Mucosa of stomach (tissue), 1 donor: ENCODE data around the gene SLC28A1.

Source experiments
- H3K27me3 ChIP-seq: one replicate; pipeline ENCODE4 v1.7.0; 2013; ENCODE audit warnings: mild to moderate bottlenecking, low read length; ENCODE audit not compliant: control insufficient read depth, insufficient read depth
- H3K36me3 ChIP-seq: one replicate; pipeline ENCODE4 v1.7.0; 2013; ENCODE audit warnings: low read length; ENCODE audit not compliant: control insufficient read depth, insufficient read depth
- H3K4me1 ChIP-seq: one replicate; pipeline ENCODE4 v1.7.0; 2013; ENCODE audit warnings: mild to moderate bottlenecking, low read length; ENCODE audit not compliant: control insufficient read depth, insufficient read depth
- H3K4me3 ChIP-seq: one replicate; pipeline ENCODE4 v1.7.0; 2013; ENCODE audit warnings: low read length
- H3K9ac ChIP-seq: one replicate; pipeline ENCODE4 v1.7.0; 2013; ENCODE audit warnings: mild to moderate bottlenecking, low read length, moderate library complexity
- H3K9me3 ChIP-seq: one replicate; pipeline ENCODE4 v1.7.0; 2013; ENCODE audit warnings: mild to moderate bottlenecking, low read length, moderate library complexity; ENCODE audit not compliant: control insufficient read depth
- donor health status: Pancreatic carcinoma.

The SLC28A1 gene

DNA sequence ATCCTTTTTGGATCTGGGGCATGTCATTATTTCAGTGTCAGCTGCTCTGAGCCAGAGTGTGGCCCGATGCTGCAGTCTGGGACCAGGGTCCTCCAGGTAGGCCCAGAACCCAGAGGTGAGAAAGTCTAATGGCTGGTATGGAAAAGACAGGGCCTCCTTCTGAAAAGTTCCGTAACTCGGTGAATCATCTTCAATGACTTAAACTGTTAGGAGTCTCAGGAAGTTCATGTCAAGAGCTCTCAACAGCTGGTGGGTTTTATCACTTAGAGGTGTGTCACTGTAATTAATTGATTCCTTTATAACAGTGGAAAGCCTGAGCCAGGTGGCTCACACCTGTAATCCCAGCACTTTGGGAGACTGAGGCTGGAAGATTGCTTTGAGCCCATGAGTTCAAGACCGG is 68.7 kb downstream of the SLC28A1 start:
- no peaks in the 10 kb centered on the region for H3K27me3 ChIP-seq
- no peak overlapping the region for H3K9ac ChIP-seq
- H3K9me3 ChIP-seq = no peaks in the 10 kb centered on the region
- no peak overlapping the region for H3K4me3 ChIP-seq
- no peaks in the 10 kb centered on the region for H3K4me1 ChIP-seq
- H3K36me3 ChIP-seq = no peaks in the 10 kb centered on the region

DNA sequence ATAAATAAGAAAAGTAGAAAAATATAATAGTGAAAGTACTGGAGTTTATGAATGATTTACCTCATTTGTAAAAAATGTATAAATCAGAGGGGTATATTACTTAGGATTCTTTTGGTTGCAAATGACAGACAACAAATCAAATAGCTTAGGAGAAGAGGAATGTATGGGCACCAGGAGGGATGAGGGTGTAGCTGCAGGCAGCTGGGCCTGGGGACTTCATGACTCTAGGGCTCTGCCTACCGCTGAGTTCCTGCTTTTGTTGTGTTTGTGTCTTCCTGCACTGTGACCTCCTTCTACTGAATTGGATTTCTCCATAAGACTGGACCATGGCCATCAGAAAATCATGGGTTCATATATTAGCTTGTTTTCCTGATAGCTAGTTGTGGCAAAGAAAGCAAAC is 69.3 kb downstream of the SLC28A1 start:
- H3K4me1 ChIP-seq = no peaks in the 10 kb centered on the region
- H3K9ac ChIP-seq = no peak overlapping the region
- no peaks in the 10 kb centered on the region for H3K36me3 ChIP-seq

DNA sequence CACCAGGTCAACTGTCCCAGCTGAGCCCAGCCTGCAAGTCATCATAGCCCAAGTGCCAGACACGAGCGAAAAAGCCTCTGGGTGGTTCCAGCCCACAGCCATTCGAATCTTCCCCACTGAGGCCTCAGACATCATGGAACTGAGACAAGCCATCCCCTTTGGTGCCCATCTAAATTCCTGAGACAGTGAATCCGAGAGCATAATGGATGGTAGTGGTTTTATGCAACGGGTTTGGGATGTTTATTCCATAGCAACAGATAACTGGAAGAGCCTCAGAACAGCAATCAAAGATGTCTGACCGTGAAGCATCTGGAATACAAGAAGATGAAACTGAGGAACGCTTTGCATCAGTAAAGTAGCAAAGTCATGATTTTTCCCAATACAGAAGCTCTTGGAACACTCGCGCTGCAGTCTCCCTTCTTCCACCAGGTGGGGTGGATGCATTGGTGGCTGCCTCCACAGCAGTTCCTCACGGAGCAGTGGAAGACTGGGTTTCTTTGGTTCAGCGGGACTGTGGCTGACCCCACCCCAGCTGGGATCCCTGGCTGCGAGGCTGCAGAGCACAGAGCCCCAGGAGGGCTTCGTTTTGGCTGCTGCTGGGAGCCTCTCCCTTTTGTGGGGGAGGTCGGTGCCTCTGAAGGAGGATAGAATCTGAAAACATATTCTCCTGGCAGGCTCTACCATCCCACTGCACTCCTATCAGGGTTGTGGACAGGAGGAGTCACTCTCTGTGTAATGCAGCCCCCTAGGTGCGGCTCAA is 70.8 kb downstream of the SLC28A1 start:
- Histone ChIP-seq H3K4me1 (peaks cover under 1% of the 10 kb centered on the region), H3K27me3 (no peaks in the 10 kb centered on the region), H3K36me3 (no peaks in the 10 kb centered on the region), H3K4me3 (no peak overlapping the region), H3K9ac (no peak overlapping the region), H3K9me3 (no peaks in the 10 kb centered on the region)

More for the DNA sequence above, 69.3 kb downstream of the SLC28A1 start:
- Histone ChIP-seq H3K9me3 (no peaks in the 10 kb centered on the region), H3K27me3 (no peaks in the 10 kb centered on the region), H3K4me3 (no peak overlapping the region)

DNA sequence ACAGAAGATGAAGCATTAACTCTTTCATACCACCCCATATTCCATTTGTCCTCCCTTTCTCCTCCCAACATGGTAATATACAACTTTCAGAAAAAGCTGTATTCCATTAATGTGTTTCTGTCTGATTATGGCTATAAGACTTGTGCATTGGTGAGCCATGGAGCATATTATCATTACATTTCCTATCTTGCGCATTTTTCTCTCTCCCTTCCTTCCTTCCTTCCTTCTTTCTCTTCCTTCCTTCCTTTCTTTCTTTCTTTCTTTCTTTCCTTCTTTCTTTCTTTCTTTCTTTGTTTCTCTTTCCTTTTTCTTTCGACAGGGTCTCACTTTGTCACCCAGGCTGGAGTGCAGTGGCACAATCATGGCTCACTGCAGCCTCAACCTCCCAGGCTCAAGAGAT is 71.7 kb downstream of the SLC28A1 start:
- H3K4me3 ChIP-seq = no peak overlapping the region
- no peaks in the 10 kb centered on the region for H3K9me3 ChIP-seq
- H3K27me3 ChIP-seq = no peaks in the 10 kb centered on the region
- no peak overlapping the region for H3K9ac ChIP-seq
- H3K36me3 ChIP-seq = no peaks in the 10 kb centered on the region
- H3K4me1 ChIP-seq = peaks cover 7% of the 10 kb centered on the region

DNA sequence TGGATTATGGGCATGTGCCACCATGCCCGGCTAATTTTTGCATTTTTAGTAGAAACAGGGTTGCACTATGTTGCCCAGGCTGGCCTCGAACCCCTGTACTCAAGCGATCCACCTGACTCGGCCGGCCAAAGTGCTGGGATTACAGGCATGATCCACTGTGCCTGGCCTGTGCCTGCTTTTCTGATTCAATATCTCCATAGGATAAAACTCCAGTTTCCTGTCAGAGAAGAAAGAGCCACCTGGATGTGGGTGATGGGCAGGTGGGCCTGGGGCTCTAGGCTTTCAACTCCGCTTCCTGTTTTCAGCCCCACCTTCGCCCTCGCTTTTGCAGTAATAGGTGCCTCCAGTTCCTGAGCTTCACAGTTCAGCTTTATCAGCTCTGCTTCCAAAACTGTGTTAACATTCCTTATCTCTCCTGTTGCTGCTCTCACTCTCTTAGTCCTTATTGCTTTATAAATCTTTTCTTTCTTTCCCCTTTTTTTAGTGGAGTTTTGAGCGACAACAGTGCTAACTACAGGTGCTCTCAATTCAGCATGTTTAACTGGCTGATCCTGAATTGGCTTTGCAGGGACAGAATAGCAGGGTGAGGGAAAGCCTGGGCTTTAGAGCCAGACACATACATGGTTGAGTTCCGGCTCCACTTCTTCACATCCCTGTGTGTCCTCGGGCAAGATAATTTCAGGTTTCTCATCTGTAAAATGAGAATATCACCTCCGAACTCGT is 76.1 kb downstream of the SLC28A1 start:
- Histone ChIP-seq H3K36me3 (no peaks in the 10 kb centered on the region), H3K27me3 (no peaks in the 10 kb centered on the region), H3K4me1 (peaks cover 7% of the 10 kb centered on the region), H3K9ac (no peak overlapping the region), H3K9me3 (peaks cover 7% of the 10 kb centered on the region), H3K4me3 (no peak overlapping the region)

DNA sequence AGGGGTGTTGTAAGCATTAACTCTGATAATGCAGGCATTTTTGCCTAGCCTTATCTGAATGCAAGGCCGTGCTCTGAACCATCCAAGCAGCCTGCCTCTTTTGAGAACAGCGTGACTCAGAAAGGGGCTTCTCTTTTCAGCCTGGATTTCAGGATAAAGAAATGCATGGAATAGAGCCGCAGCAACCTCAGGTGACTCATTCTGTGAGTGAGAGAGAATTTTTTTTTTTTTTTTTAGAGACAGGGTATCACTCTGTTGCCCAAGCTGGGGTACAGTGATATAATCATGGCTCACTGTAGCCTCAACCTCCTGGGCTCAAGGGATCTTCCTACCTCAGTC is 76.6 kb downstream of the SLC28A1 start:
- Histone ChIP-seq H3K4me3 (no peak overlapping the region), H3K4me1 (peaks cover 7% of the 10 kb centered on the region), H3K27me3 (no peaks in the 10 kb centered on the region), H3K9ac (no peak overlapping the region), H3K36me3 (no peaks in the 10 kb centered on the region), H3K9me3 (peaks cover 7% of the 10 kb centered on the region)

DNA sequence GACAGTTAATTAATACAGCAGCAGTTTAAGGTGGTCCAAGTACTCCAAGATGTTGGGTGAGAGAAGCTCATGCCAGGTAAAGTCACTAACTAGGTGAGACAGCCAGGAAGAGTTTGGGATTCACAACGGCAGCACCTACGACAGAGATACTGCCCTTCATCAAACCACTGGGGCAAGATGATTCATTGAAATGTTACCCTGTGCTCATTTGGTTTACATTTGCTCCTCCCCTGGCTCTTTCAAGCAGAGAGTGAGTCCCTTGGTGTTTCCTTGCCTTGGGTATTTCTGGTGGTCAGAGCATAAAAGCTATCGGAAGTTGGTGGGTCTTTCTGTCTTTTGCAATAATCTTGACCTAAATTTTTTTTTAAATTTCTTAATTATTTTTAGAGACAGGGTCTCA is 77.2 kb downstream of the SLC28A1 start:
- Histone ChIP-seq H3K4me1 (peaks cover 7% of the 10 kb centered on the region), H3K4me3 (no peak overlapping the region), H3K9me3 (peaks cover 7% of the 10 kb centered on the region), H3K36me3 (no peaks in the 10 kb centered on the region), H3K27me3 (no peaks in the 10 kb centered on the region), H3K9ac (no peak overlapping the region)

DNA sequence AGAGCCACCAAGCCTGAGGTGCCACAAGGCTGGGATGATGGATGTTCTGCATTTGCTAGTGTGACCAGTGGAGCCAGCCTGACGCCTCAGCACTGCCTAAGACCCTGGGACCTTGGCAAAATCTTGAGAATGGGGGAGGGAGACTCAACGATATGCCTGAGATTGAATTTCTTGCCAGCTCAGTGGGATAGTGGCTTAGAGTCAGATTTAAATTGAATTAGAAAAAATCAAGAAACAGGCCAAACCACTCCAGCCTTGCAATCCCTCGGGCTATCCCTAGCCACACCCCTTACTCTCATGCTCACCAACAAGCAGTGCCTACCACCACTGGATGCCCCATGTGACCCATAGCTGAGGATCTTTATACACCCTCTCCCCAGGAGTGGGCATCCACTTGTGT is 78.5 kb downstream of the SLC28A1 start:
- no peaks in the 10 kb centered on the region for H3K36me3 ChIP-seq
- H3K27me3 ChIP-seq = no peaks in the 10 kb centered on the region
- H3K9me3 ChIP-seq = peaks cover 7% of the 10 kb centered on the region
- peaks cover 7% of the 10 kb centered on the region for H3K4me1 ChIP-seq
- no peak overlapping the region for H3K9ac ChIP-seq
- no peak overlapping the region for H3K4me3 ChIP-seq

DNA sequence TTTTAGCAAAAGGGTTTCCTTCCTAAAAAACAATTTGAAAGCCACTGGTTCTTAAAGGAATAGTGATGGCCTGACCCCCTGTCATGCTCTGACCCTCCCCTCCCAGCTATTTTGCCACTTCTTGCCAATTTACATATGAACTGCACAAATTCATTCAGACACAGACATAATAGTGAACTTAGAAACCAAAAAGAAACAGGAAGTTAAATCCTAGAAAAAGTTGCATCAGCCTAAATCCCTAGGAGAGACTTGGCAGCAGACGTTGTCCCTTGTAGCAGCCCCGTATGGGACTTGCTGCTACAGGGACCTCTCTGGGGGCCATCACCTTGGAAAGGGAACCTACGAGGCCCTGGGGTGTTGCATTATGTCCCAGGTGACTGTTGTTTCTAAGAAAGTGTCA is 82.9 kb downstream of the SLC28A1 start:
- Histone ChIP-seq H3K36me3 (no peaks in the 10 kb centered on the region), H3K4me3 (no peak overlapping the region), H3K4me1 (no peaks in the 10 kb centered on the region), H3K27me3 (no peaks in the 10 kb centered on the region), H3K9ac (no peak overlapping the region), H3K9me3 (peaks cover 7% of the 10 kb centered on the region)

DNA sequence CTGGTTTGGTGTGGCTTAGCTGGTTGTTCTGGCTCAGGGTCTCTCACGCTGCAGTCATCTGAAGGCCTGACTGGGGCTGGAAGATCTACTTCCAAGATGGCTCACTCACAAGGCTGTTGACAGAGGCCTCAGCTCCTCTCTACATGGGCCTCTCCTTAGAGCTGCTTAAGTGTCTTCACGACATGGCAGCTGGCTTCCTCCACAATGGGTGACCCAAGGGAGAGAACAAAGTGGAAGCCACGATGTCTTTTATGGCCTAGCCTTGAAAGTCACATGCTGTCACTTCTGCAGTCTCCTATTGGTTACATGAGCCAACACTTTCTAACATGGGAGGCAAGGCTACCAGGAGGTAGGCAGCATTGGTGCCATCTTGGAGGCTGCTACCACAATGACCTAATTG is 83.8 kb downstream of the SLC28A1 start:
- Histone ChIP-seq H3K9ac (no peak overlapping the region), H3K4me3 (no peak overlapping the region), H3K9me3 (peaks cover 7% of the 10 kb centered on the region), H3K36me3 (no peaks in the 10 kb centered on the region), H3K4me1 (no peaks in the 10 kb centered on the region), H3K27me3 (no peaks in the 10 kb centered on the region)

DNA sequence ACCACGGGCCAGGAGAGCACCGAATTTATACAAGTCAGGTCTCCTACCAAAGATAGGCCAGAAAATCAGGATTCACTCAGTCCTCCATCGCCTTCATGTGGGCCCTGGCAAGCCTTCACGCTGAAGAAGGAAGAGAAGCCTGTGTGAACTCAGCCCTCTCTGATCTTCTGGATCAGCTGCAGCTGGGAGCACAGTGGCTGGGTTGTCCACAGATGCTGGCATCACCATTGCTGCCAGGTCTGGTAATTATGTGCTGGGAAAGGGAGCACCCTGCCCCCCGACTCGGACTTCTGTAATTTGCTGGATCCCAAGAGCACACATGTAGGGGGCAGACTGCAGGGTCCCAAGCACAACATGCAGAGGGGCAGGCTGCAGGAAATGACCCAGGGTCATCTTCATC is 84.8 kb downstream of the SLC28A1 start:
- H3K36me3 ChIP-seq = no peaks in the 10 kb centered on the region
- no peak overlapping the region for H3K9ac ChIP-seq
- peaks cover 7% of the 10 kb centered on the region for H3K9me3 ChIP-seq
- no peak overlapping the region for H3K4me3 ChIP-seq
- no peaks in the 10 kb centered on the region for H3K4me1 ChIP-seq
- no peaks in the 10 kb centered on the region for H3K27me3 ChIP-seq

DNA sequence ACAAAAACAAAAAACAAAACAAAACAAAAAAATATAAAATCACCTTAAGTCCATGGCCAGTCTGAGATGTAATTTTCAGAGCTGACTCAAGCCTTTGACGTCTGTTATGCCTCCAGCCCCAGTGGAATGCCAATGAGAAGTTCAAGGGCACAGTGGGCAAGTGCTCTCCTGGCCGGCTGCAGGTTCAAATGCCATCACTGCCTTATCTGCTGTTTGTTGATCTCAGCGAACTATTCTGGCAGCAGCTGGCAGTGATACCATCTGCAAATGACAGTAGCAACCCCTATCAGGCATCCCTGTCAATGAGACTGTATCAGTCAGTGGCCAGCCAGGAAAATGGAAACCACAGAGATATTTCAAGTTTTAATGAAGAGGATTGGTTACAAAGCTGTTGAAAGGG is 86.4 kb downstream of the SLC28A1 start:
- Histone ChIP-seq H3K4me1 (no peaks in the 10 kb centered on the region), H3K9ac (no peak overlapping the region), H3K27me3 (no peaks in the 10 kb centered on the region), H3K4me3 (no peak overlapping the region), H3K9me3 (no peaks in the 10 kb centered on the region), H3K36me3 (no peaks in the 10 kb centered on the region)
